Measurements from ENCODE around the gene HOXC6. TPM values are rescaled to one million over a fixed set of nuclear protein-coding genes. Genes with fewer than 3 reads are reported as not detected.

The HOXC6 gene
- polyA plus RNA-seq, 3 donors from 2014 or later: not detected

- H3K27me3 Mint-ChIP-seq (ENCODE audit: low read depth in 3 of 3): peaks cover 60 to 82% (median 67%) of the 10 kb centered on the region in 3 donors
- peaks cover 35 to 44% of the 10 kb centered on the region in 2 donors for H3K4me1 Mint-ChIP-seq
- no peak for DNase-seq
- H3K36me3 Mint-ChIP-seq: peaks cover 0 to 4% (median 0%) of the 10 kb centered on the region in 3 donors
- peaks cover 0 to 10% (median 0%) of the 10 kb centered on the region in 6 donors for H3K9me3 Mint-ChIP-seq
- H3K4me3 Mint-ChIP-seq: peak overlapping the region; percentile 77 to 86 (median 85)
- H3K27ac Mint-ChIP-seq: no peak overlapping the region
These were observed 33.2 kb upstream of the HOXC6 start for GRCh38 chr12:53995002-53995377.

- Mint-ChIP-seq H3K4me3 (peak overlapping the region; percentile 77 to 86 (median 85)), H3K27me3 (ENCODE audit: low read depth in 3 of 3) (peaks cover 60 to 79% (median 67%) of the 10 kb centered on the region in 3 donors), H3K27ac (peak overlapping the region in 2 of 6 donors; percentile 11 to 61), H3K9me3 (peaks cover 0 to 10% (median 0%) of the 10 kb centered on the region in 6 donors), H3K36me3 (peaks cover 0 to 4% (median 0%) of the 10 kb centered on the region in 3 donors), H3K4me1 (peaks cover 37 to 38% of the 10 kb centered on the region in 2 donors)
- DNase-seq: no peak
These were observed 32.6 kb upstream of the HOXC6 start for GRCh38 chr12:53995378-53996239.

GRCh38 chr12:53996240-53997203 lies 31.7 kb upstream of the HOXC6 start:
- DNase-seq: no peak
- Mint-ChIP-seq H3K4me1 (peaks cover 34 to 38% of the 10 kb centered on the region in 2 donors), H3K36me3 (peaks cover 0 to 4% (median 0%) of the 10 kb centered on the region in 3 donors), H3K27ac (peak overlapping the region in 1 of 6 donors; percentile 17), H3K4me3 (peak overlapping the region; percentile 77 to 86 (median 85)), H3K9me3 (peaks cover 0 to 10% (median 0%) of the 10 kb centered on the region in 6 donors), H3K27me3 (ENCODE audit: low read depth in 3 of 3) (peaks cover 68 to 76% (median 76%) of the 10 kb centered on the region in 3 donors)

- no peak for DNase-seq
- Mint-ChIP-seq H3K27me3 (ENCODE audit: low read depth in 3 of 3) (peaks cover 70 to 80% (median 74%) of the 10 kb centered on the region in 3 donors), H3K27ac (peak overlapping the region in 1 of 6 donors; percentile 42), H3K4me3 (peak overlapping the region; percentile 53 to 71 (median 60)), H3K9me3 (peaks cover 0 to 5% (median 0%) of the 10 kb centered on the region in 6 donors), H3K4me1 (peaks cover 34 to 38% of the 10 kb centered on the region in 2 donors), H3K36me3 (peaks cover 0 to 4% (median 0%) of the 10 kb centered on the region in 3 donors)
These were observed 30.8 kb upstream of the HOXC6 start for GRCh38 chr12:53997204-53998109.

- Mint-ChIP-seq H3K4me3 (peak overlapping the region in 1 of 5 donors; percentile 33), H3K4me1 (peaks cover 34 to 38% of the 10 kb centered on the region in 2 donors), H3K36me3 (peaks cover 0 to 4% (median 0%) of the 10 kb centered on the region in 3 donors), H3K27ac (no peak overlapping the region), H3K9me3 (peaks cover 0 to 5% (median 0%) of the 10 kb centered on the region in 6 donors), H3K27me3 (ENCODE audit: low read depth in 3 of 3) (peaks cover 73 to 85% (median 78%) of the 10 kb centered on the region in 3 donors)
- no peak for DNase-seq
These were observed 29.9 kb upstream of the HOXC6 start for GRCh38 chr12:53998110-53998899.

GRCh38 chr12:53998900-53999236 lies 29.4 kb upstream of the HOXC6 start:
- Mint-ChIP-seq H3K27ac (no peak overlapping the region), H3K36me3 (peaks cover 0 to 4% (median 0%) of the 10 kb centered on the region in 3 donors), H3K4me3 (peak overlapping the region in 1 of 5 donors; percentile 33), H3K9me3 (peaks cover 0 to 9% (median 0%) of the 10 kb centered on the region in 6 donors), H3K27me3 (ENCODE audit: low read depth in 3 of 3) (peaks cover 71 to 84% (median 78%) of the 10 kb centered on the region in 3 donors), H3K4me1 (peaks cover 32 to 33% of the 10 kb centered on the region in 2 donors)
- no peak for DNase-seq

GRCh38 chr12:53999559-54000115 lies 28.6 kb upstream of the HOXC6 start:
- peaks cover 28 to 29% of the 10 kb centered on the region in 2 donors for H3K4me1 Mint-ChIP-seq

GRCh38 chr12:54000116-54001114 lies 27.8 kb upstream of the HOXC6 start, which contains the start of gene HOXC9:
Gene HOXC9 (plus strand): TSS chr12:54000161. CDS start chr12:54000189, 28 bp downstream.
- no peak for DNase-seq
- Mint-ChIP-seq H3K4me3 (peak within 1 kb of the TSS in 4 of 5 donors; percentile 15 to 65 (median 42)), H3K27ac (no peak within 1 kb of the TSS), H3K4me1 (peaks cover 21 to 23% of the 10 kb centered on the region in 2 donors), H3K27me3 (ENCODE audit: low read depth in 3 of 3) (peaks cover 62 to 82% (median 77%) of the 10 kb centered on the region in 3 donors), H3K9me3 (peaks cover 0 to 5% (median 0%) of the 10 kb centered on the region in 6 donors), H3K36me3 (peaks cover 0 to under 1% (median 0%) of the 10 kb centered on the region in 3 donors)

More at GRCh38 chr12:53999559-54000115, 28.6 kb upstream of the HOXC6 start:
- peaks cover 65 to 83% (median 78%) of the 10 kb centered on the region in 3 donors for H3K27me3 Mint-ChIP-seq (ENCODE audit: low read depth in 3 of 3)
- peak overlapping the region in 4 of 5 donors; percentile 6 to 65 (median 30) for H3K4me3 Mint-ChIP-seq
- DNase-seq: no peak
- H3K27ac Mint-ChIP-seq: no peak overlapping the region
- H3K36me3 Mint-ChIP-seq: peaks cover 0 to 4% (median 0%) of the 10 kb centered on the region in 3 donors
- peaks cover 0 to 7% (median 0%) of the 10 kb centered on the region in 6 donors for H3K9me3 Mint-ChIP-seq

- H3K9me3 Mint-ChIP-seq: peaks cover 0 to 5% (median 0%) of the 10 kb centered on the region in 6 donors
- H3K36me3 Mint-ChIP-seq: no peaks in the 10 kb centered on the region
- no peak for DNase-seq
- no peak overlapping the region for H3K27ac Mint-ChIP-seq
- H3K4me3 Mint-ChIP-seq: peak overlapping the region in 1 of 5 donors; percentile 7
- peaks cover 19 to 24% of the 10 kb centered on the region in 2 donors for H3K4me1 Mint-ChIP-seq
- H3K27me3 Mint-ChIP-seq (ENCODE audit: low read depth in 3 of 3): peaks cover 70 to 81% (median 80%) of the 10 kb centered on the region in 3 donors
These were observed 26.7 kb upstream of the HOXC6 start for GRCh38 chr12:54001283-54002187.
